Mesendoderm (in vitro differentiated cells): ENCODE data around the gene MYO6.

Experiments
- DNase-seq: peaks from one replicate; pipeline ENCODE4 v3.0.0; 2013
- H2AK5ac ChIP-seq: 2 replicates; pipeline ENCODE4 v1.6.1; 2013; ENCODE audit warnings: low read length, inconsistent platforms
- H2BK120ac ChIP-seq: 2 replicates; pipeline ENCODE4 v1.6.1; 2013; ENCODE audit warnings: low read depth, mild to moderate bottlenecking, low read length, moderate library complexity, mixed read lengths
- H2BK15ac ChIP-seq: replicated peaks from 2 replicates; pipeline ENCODE4 v1.6.1; 2013; ENCODE audit warnings: low read depth, mild to moderate bottlenecking, moderate library complexity
- H2BK5ac ChIP-seq: 2 replicates; pipeline ENCODE4 v1.6.1; 2013; ENCODE audit warnings: low read length, inconsistent platforms
- H3K18ac ChIP-seq: 2 replicates; pipeline ENCODE4 v1.6.1; 2013; ENCODE audit warnings: mild to moderate bottlenecking, low read length, mixed read lengths
- H3K23ac ChIP-seq: one replicate; pipeline ENCODE4 v1.6.1; 2013; ENCODE audit warnings: low read length
- H3K27ac ChIP-seq: 2 replicates; pipeline ENCODE4 v1.5.1; 2013; ENCODE audit warnings: low read depth, mild to moderate bottlenecking, inconsistent platforms, low read length, moderate library complexity
- H3K27me3 ChIP-seq: 2 replicates; pipeline ENCODE4 v1.6.1; 2013; ENCODE audit warnings: low read length, control low read depth, mild to moderate bottlenecking, inconsistent platforms; ENCODE audit not compliant: insufficient read depth, poor library complexity
- H3K36me3 ChIP-seq: 2 replicates; pipeline ENCODE4 v1.6.1; 2013; ENCODE audit warnings: low read length, inconsistent platforms; ENCODE audit not compliant: control insufficient read depth, insufficient read depth
- H3K4ac ChIP-seq: one replicate; pipeline ENCODE4 v1.6.1; 2013; ENCODE audit warnings: low read depth, mild to moderate bottlenecking, low read length, moderate library complexity
- H3K4me1 ChIP-seq: 2 replicates; pipeline ENCODE4 v1.6.1; 2013; ENCODE audit warnings: low read depth, low read length, inconsistent platforms; ENCODE audit not compliant: control insufficient read depth
- H3K4me2 ChIP-seq: 2 replicates; pipeline ENCODE4 v1.6.1; 2013; ENCODE audit warnings: low read length
- H3K4me3 ChIP-seq: 2 replicates; pipeline ENCODE4 v1.5.1; 2013; ENCODE audit warnings: mild to moderate bottlenecking, low read length
- H3K56ac ChIP-seq: one replicate; pipeline ENCODE4 v1.6.1; 2013; ENCODE audit warnings: low read length
- H3K79me1 ChIP-seq: 2 replicates; pipeline ENCODE4 v1.6.1; 2013; ENCODE audit warnings: low read length, inconsistent platforms
- H3K79me2 ChIP-seq: 2 replicates; pipeline ENCODE4 v1.6.1; 2013; ENCODE audit warnings: mild to moderate bottlenecking, low read length; ENCODE audit not compliant: control insufficient read depth, insufficient read depth
- H3K9ac ChIP-seq: 2 replicates; pipeline ENCODE4 v1.6.1; 2013; ENCODE audit warnings: low read length, inconsistent platforms
- H4K5ac ChIP-seq: one replicate; pipeline ENCODE4 v1.6.1; 2013; ENCODE audit warnings: low read length
- H4K8ac ChIP-seq: one replicate; pipeline ENCODE4 v1.6.1; 2013; ENCODE audit warnings: low read depth, mild to moderate bottlenecking, control low read depth, low read length, moderate library complexity
- WGBS: extraction: QIAGEN DNeasy Blood & Tissue Kit; methylation state at CpG from one replicate; pipeline ENCODE4 v1.1.7; 2013; ENCODE audit warnings: low lambda C conversion rate, missing lambda C conversion rate; ENCODE audit not compliant: insufficient coverage; ENCODE audit errors: extremely low coverage; 5-methylcytosine and 5-hydroxymethylcytosine counted together

Gene MYO6

DNA sequence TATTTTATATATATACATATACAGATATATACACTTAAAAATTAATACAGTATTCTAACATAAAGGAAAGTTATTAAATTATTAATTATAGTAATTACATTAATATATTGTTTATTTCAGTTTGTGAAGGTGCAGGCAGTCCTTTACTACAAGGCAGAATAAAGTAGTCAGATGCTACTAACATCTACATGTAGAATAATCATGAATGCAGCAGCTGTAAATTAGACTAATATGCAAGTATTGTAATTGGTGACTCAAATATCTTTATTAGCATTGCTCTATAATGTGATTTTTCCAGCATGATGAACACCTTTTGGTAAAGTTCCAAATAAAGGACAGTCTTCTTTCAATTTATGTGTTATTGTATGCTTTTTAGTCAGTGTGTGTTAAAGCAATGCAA, 17.3 kb downstream of the MYO6 start:
- no peak overlapping the region for H4K5ac ChIP-seq
- no peaks in the 10 kb centered on the region for H3K79me1 ChIP-seq
- H3K4me1 ChIP-seq, result no peaks in the 10 kb centered on the region
- no peak overlapping the region for H4K8ac ChIP-seq
- H3K36me3 ChIP-seq, result no peaks in the 10 kb centered on the region
- H2BK5ac ChIP-seq, result no peak overlapping the region
- H3K18ac ChIP-seq, result no peak overlapping the region
- H3K56ac ChIP-seq, result no peak overlapping the region
- H2AK5ac ChIP-seq, result no peak overlapping the region
- no peak overlapping the region for H3K9ac ChIP-seq
- no peak overlapping the region for H3K4me3 ChIP-seq
- no peak overlapping the region for H3K23ac ChIP-seq
- no peaks in the 10 kb centered on the region for H3K79me2 ChIP-seq
- H3K4ac ChIP-seq, result no peak overlapping the region
- DNase-seq, result no peak
- H3K27ac ChIP-seq, result no peak overlapping the region
- H2BK15ac ChIP-seq, result no peak overlapping the region
- no peak overlapping the region for H3K4me2 ChIP-seq
- H2BK120ac ChIP-seq, result no peak overlapping the region
- no peaks in the 10 kb centered on the region for H3K27me3 ChIP-seq

DNA sequence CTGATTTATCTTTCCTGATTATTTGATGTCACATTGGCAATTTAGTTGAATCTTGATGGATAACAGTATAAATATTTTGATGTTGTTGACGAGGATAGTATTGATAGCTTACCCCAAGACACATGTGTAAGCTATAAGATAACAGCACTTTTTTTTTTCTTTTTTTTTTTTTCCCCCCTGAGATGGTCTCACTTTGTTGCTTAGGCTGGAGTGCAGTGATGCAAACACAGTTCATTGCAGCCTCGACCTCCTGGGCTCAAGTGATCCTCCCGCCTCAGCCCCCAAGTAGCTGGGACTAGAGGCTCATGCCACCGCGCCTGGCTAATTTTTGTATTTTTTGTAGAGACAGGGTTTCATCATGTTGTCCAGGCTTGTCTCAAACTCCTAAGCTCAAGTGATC, 21.8 kb downstream of the MYO6 start:
- H3K56ac ChIP-seq, result no peak overlapping the region
- no peaks in the 10 kb centered on the region for H3K4me1 ChIP-seq
- H2BK5ac ChIP-seq, result no peak overlapping the region
- no peak overlapping the region for H2BK120ac ChIP-seq
- H3K4me2 ChIP-seq, result no peak overlapping the region
- no peak overlapping the region for H2AK5ac ChIP-seq
- no peak overlapping the region for H3K4ac ChIP-seq
- no peak overlapping the region for H3K18ac ChIP-seq
- no peaks in the 10 kb centered on the region for H3K79me2 ChIP-seq
- H3K27ac ChIP-seq, result no peak overlapping the region
- no peaks in the 10 kb centered on the region for H3K79me1 ChIP-seq
- no peak for DNase-seq
- H3K27me3 ChIP-seq, result no peaks in the 10 kb centered on the region
- WGBS, result 100% methylated on average over 1 of the region's 5 CpGs
- no peak overlapping the region for H4K8ac ChIP-seq
- no peak overlapping the region for H4K5ac ChIP-seq
- no peak overlapping the region for H2BK15ac ChIP-seq
- no peak overlapping the region for H3K23ac ChIP-seq
- H3K9ac ChIP-seq, result no peak overlapping the region
- H3K36me3 ChIP-seq, result no peaks in the 10 kb centered on the region
- H3K4me3 ChIP-seq, result no peak overlapping the region

- DNase-seq, result no peak
- Histone ChIP-seq H3K27ac (no peak overlapping the region), H3K79me2 (no peaks in the 10 kb centered on the region), H3K79me1 (no peaks in the 10 kb centered on the region), H2BK5ac (no peak overlapping the region), H3K36me3 (no peaks in the 10 kb centered on the region), H3K4me3 (no peak overlapping the region), H3K4ac (no peak overlapping the region), H2AK5ac (no peak overlapping the region), H3K18ac (no peak overlapping the region), H3K9ac (no peak overlapping the region), H2BK120ac (no peak overlapping the region), H3K4me1 (no peaks in the 10 kb centered on the region), H4K8ac (no peak overlapping the region), H3K56ac (no peak overlapping the region), H3K4me2 (no peak overlapping the region), H4K5ac (no peak overlapping the region), H3K27me3 (no peaks in the 10 kb centered on the region), H3K23ac (no peak overlapping the region), H2BK15ac (no peak overlapping the region)
- no CpG with 5 or more reads among the region's 3 CpGs for WGBS
Measured at GRCh38 chr6:75775219-75775618, 26.2 kb downstream of the MYO6 start.

DNA sequence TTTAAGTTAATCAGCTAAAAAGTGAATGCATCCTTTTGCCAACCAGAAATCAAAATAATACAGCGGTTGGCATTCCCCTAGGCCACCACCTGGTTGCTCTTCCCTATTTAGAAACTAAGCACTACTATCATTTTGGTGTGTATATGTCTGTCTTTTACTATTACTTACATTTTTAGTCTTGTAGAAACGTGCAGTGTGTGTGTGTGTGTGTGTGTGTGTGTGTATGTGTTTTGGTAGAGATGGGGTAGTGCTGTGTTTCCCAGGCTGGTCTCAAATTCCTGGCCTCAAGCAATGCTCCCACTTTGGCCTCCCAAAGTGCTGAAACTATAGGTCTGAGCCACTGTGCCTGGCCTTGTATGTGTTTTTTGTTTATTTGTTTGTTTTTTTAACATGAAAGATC, 27.4 kb downstream of the MYO6 start:
- Histone ChIP-seq H3K56ac (no peak overlapping the region), H4K5ac (no peak overlapping the region), H3K9ac (no peak overlapping the region), H3K79me1 (no peaks in the 10 kb centered on the region), H4K8ac (no peak overlapping the region), H3K36me3 (no peaks in the 10 kb centered on the region), H3K4me1 (no peaks in the 10 kb centered on the region), H2BK5ac (no peak overlapping the region), H3K27me3 (no peaks in the 10 kb centered on the region), H3K4me3 (no peak overlapping the region), H3K4me2 (no peak overlapping the region), H3K27ac (no peak overlapping the region), H2BK120ac (no peak overlapping the region), H3K4ac (no peak overlapping the region), H3K23ac (no peak overlapping the region), H2BK15ac (no peak overlapping the region), H3K79me2 (no peaks in the 10 kb centered on the region), H2AK5ac (no peak overlapping the region), H3K18ac (no peak overlapping the region)
- no CpG with 5 or more reads among the region's 2 CpGs for WGBS
- DNase-seq, result no peak

GRCh38 chr6:75778757-75779156, 29.7 kb downstream of the MYO6 start:
- no peaks in the 10 kb centered on the region for H3K36me3 ChIP-seq
- no peak for DNase-seq
- no peak overlapping the region for H2AK5ac ChIP-seq
- no peak overlapping the region for H3K18ac ChIP-seq
- H3K4me2 ChIP-seq, result no peak overlapping the region
- H2BK15ac ChIP-seq, result no peak overlapping the region
- H3K27me3 ChIP-seq, result no peaks in the 10 kb centered on the region
- no peak overlapping the region for H2BK5ac ChIP-seq
- H3K4me1 ChIP-seq, result no peaks in the 10 kb centered on the region
- no peak overlapping the region for H3K56ac ChIP-seq
- no peaks in the 10 kb centered on the region for H3K79me1 ChIP-seq
- no peak overlapping the region for H3K27ac ChIP-seq
- H3K4ac ChIP-seq, result no peak overlapping the region
- H4K8ac ChIP-seq, result no peak overlapping the region
- no peak overlapping the region for H3K23ac ChIP-seq
- H3K79me2 ChIP-seq, result no peaks in the 10 kb centered on the region
- no peak overlapping the region for H2BK120ac ChIP-seq
- H3K9ac ChIP-seq, result no peak overlapping the region
- no peak overlapping the region for H3K4me3 ChIP-seq
- no CpG with 5 or more reads among the region's 4 CpGs for WGBS
- H4K5ac ChIP-seq, result no peak overlapping the region

GRCh38 chr6:75786152-75786551, 37.1 kb downstream of the MYO6 start:
- no peak for DNase-seq
- Histone ChIP-seq H3K79me1 (no peaks in the 10 kb centered on the region), H3K27ac (no peak overlapping the region), H2AK5ac (no peak overlapping the region), H3K36me3 (no peaks in the 10 kb centered on the region), H2BK120ac (no peak overlapping the region), H3K4me3 (no peak overlapping the region), H3K56ac (no peak overlapping the region), H3K79me2 (no peaks in the 10 kb centered on the region), H3K4me1 (no peaks in the 10 kb centered on the region), H2BK5ac (no peak overlapping the region), H3K18ac (no peak overlapping the region), H3K9ac (no peak overlapping the region), H4K5ac (no peak overlapping the region), H2BK15ac (no peak overlapping the region), H3K23ac (no peak overlapping the region), H4K8ac (no peak overlapping the region), H3K4me2 (no peak overlapping the region), H3K27me3 (no peaks in the 10 kb centered on the region), H3K4ac (no peak overlapping the region)
- no CpG with 5 or more reads among the region's 2 CpGs for WGBS
